ENCODE data around the gene FOXP1. TPM values are rescaled to one million over a fixed set of nuclear protein-coding genes. Genes with fewer than 3 reads are reported as not detected.

The FOXP1 gene
- total and polyA plus RNA-seq, 2 of the 8 experiments (the other 6 are each of a cell fraction or from before 2014, with no cell fraction given): 13.9 to 25.4 TPM

DNA sequence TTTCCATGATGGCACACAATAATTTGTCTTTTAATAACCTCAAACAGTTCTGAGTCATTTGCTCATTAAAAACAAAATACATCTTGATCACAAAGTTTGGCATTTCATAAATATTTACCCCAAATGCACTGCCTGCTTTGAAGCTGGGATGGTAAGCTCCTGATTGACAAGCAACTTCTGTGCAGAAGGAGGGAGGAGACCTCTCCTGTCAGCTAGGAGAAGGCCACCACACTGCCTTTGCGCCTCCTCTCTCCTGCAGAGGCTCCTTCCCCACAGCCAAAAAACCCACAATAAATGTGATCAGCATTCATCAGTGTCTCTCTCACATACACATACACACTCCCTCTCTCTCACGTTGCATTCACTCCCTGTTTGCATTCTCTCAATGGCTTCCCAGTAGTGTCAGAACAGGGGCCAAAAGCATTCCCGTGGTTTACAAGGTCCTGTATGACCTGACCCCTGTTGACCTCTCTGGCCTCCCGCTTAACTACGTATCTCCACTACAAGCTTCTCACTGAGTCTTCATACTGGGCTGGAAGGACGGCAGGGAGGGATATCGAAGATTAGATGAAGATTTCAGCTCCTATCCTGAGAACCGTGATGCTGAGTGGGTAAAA is 216.4 kb downstream of the FOXP1 start:
- Histone ChIP-seq H3K4ac (replicated peaks; ENCODE audit: insufficient read length, low read depth, low read length) (peak overlapping the region; percentile 49), H3K79me1 (ENCODE audit: low read depth, low read length) (no peaks in the 10 kb centered on the region), H3K36me3 (ENCODE audit: control insufficient read depth in 2 of 4, insufficient read depth in 4 of 4, low read length in 3 of 4) (no peaks in the 10 kb centered on the region), H3K56ac (replicated peaks; ENCODE audit: insufficient read length, low read depth, low read length) (no peak overlapping the region), H2AK5ac (ENCODE audit: low read depth, low read length) (no peak overlapping the region), H3K18ac (ENCODE audit: extremely low read depth, low read length) (no peak overlapping the region), H2BK12ac (ENCODE audit: low read depth, low read length) (no peak overlapping the region), H2BK15ac (ENCODE audit: low read length) (no peak overlapping the region), H2BK5ac (ENCODE audit: low read depth, low read length) (no peak overlapping the region), H4K91ac (replicated peaks; ENCODE audit: insufficient read length, low read length) (no peak overlapping the region), H4K20me1 (replicated peaks in 1 of 2; ENCODE audit: control insufficient read depth in 1 of 2, insufficient read depth in 2 of 2, low read length in 2 of 2) (no peaks in the 10 kb centered on the region), H2AFZ (ENCODE audit: low read length) (no peak overlapping the region), H3K9ac (replicated peaks in 1 of 4; ENCODE audit: extremely low read depth in 1 of 4, low read depth in 3 of 4, low read length in 3 of 4) (no peak overlapping the region), H3K23me2 (ENCODE audit: low read depth, low read length) (no peaks in the 10 kb centered on the region), H4K5ac (ENCODE audit: insufficient read length, low read depth, low read length) (no peak overlapping the region), H3K23ac (ENCODE audit: insufficient read length) (no peak overlapping the region), H3K27ac (ENCODE audit: low read depth, low read length) (no peak overlapping the region), H3K4me3 (ENCODE audit: extremely low read depth in 1 of 4, insufficient read depth in 2 of 4, low read depth in 3 of 4, low read length in 4 of 4) (no peak overlapping the region), H3K4me2 (ENCODE audit: insufficient read depth in 1 of 2, low read depth in 2 of 2, low read length in 2 of 2) (no peak overlapping the region), H2BK20ac (ENCODE audit: low read length) (no peak overlapping the region), H3K14ac (ENCODE audit: insufficient read length) (no peak overlapping the region), H3K4me1 (replicated peaks in 1 of 4; ENCODE audit: control insufficient read depth in 3 of 4, insufficient read depth in 4 of 4, low read length in 3 of 4) (peaks cover 0 to 1% (median 0%) of the 10 kb centered on the region in 4 experiments; a peak in 2 of 7 replicates), H2BK120ac (replicated peaks; ENCODE audit: low read depth, low read length) (no peak overlapping the region), H3K27me3 (replicated peaks in 1 of 4; ENCODE audit: control insufficient read depth in 3 of 4, extremely low read depth in 1 of 4, insufficient read depth in 3 of 4, low read length in 3 of 4) (no peaks in the 10 kb centered on the region), H3K9me3 (ENCODE audit: insufficient read depth in 2 of 2, low read depth in 1 of 2, low read length in 1 of 2) (no peaks in the 10 kb centered on the region), H3K79me2 (ENCODE audit: control insufficient read depth in 1 of 2, insufficient read depth in 2 of 2, low read length in 2 of 2) (no peaks in the 10 kb centered on the region), H4K8ac (ENCODE audit: extremely low read depth, insufficient read depth, low read length) (no peak overlapping the region)
- FAIRE-seq: peak; percentile 39
- ChIA-PET POLR2A (ENCODE audit: partially characterized antibody) (no interaction called here), CTCF (ENCODE audit: partially characterized antibody) (interaction anchor here (0.7 kb wide), 1 partner anchor 87 kb away, joined by 3 read pairs; no protein-coding TSS in a partner anchor)
- DNase-seq (ENCODE audit: low read depth in 1 of 2, low spot score in 2 of 2): no peak
- TF ChIP-seq TAF7 (optimal IDR thresholded peaks at IDR 0.05; ENCODE audit: borderline replicate concordance, low read depth, low read length) (no peak), BACH1 (IDR thresholded peaks at IDR 0.05; ENCODE audit: low read length) (no peak), CHD1 (IDR thresholded peaks at IDR 0.05; ENCODE audit: low read depth, low read length) (no peak), SRF (IDR thresholded peaks at IDR 0.05; ENCODE audit: low read depth, low read length) (no peak), KDM1A (IDR thresholded peaks at IDR 0.05; ENCODE audit: borderline replicate concordance, low read length) (no peak), PHF8 (conservative IDR thresholded peaks at IDR 0.05; ENCODE audit: low read depth, low read length) (no peak), CBX8 (IDR thresholded peaks at IDR 0.05; ENCODE audit: borderline replicate concordance, low read depth, low read length) (no peak)
- WGBS, 2 experiments (ENCODE audit: extremely low coverage in 1 of 2, insufficient coverage in 1 of 2, insufficient read length in 1 of 2, insufficient replicate concordance in 2 of 2, low coverage in 1 of 2, low lambda C conversion rate in 2 of 2, missing lambda C conversion rate in 1 of 2): 86% methylated on average over 8 of the region's 8 CpGs; no CpG with 5 or more reads in 1 of the 2 experiments

Data from H1 (cell line).